Stimulated activated CD8-positive, alpha-beta memory T cell treated with anti-CD3 and anti-CD28 coated beads, Interleukin-4, amount 100 ng/mL, for 4 hours (primary cell): ENCODE data around the gene PLA1A.
"Not testable (repeated sequence)": the region's sequence is repeated elsewhere in the genome, so short reads cannot be mapped to it uniquely, and the experiment has no call there.

ENCODE experiments used
- DNase-seq, 2 donors: peaks; one replicate each; pipeline ENCODE4 v3.0.0-alpha.2; 2020; ENCODE audit warnings: low read depth in 2 of 2, low spot score in 1 of 2

PLA1A gene

GRCh38 chr3:119597548-119598288 is at the start of gene PLA1A:
PLA1A (plus strand) TSS chr3:119597885; CDS start chr3:119597914, 29 bp downstream.
- DNase-seq, result no peak

- DNase-seq, result no peak
Measured at GRCh38 chr3:119548341-119548740, 49.3 kb upstream of the PLA1A start.

GRCh38 chr3:119550192-119550910 is 47.3 kb upstream of the PLA1A start:
- DNase-seq, result no peak

GRCh38 chr3:119551598-119551997 is 46.1 kb upstream of the PLA1A start:
- no peak for DNase-seq

GRCh38 chr3:119552928-119553327 is 44.8 kb upstream of the PLA1A start:
- DNase-seq, result not testable (repeated sequence)

GRCh38 chr3:119553823-119554415 is 43.8 kb upstream of the PLA1A start:
- no peak for DNase-seq

GRCh38 chr3:119555309-119555735 is 42.4 kb upstream of the PLA1A start:
- DNase-seq, result no peak

GRCh38 chr3:119555929-119556328 is 41.8 kb upstream of the PLA1A start:
- no peak for DNase-seq

- no peak for DNase-seq
Measured at GRCh38 chr3:119557192-119557876, 40.4 kb upstream of the PLA1A start.

GRCh38 chr3:119557877-119558269 is 39.8 kb upstream of the PLA1A start:
- no peak for DNase-seq

- DNase-seq, result no peak
Measured at GRCh38 chr3:119558626-119559317, 38.9 kb upstream of the PLA1A start.

GRCh38 chr3:119559441-119559963 is 38.2 kb upstream of the PLA1A start, which contains the start of gene CD80:
CD80 (minus strand) TSS chr3:119559614; CDS start chr3:119557728, 1,886 bp downstream.
- peak in 1 of 2 donors; percentile 17 for DNase-seq

GRCh38 chr3:119560160-119560559 is 37.5 kb upstream of the PLA1A start:
- DNase-seq, result no peak

GRCh38 chr3:119562307-119562961 is 35.3 kb upstream of the PLA1A start:
- DNase-seq, result no peak

- DNase-seq, result not testable (repeated sequence)
Measured at GRCh38 chr3:119563334-119563733, 34.4 kb upstream of the PLA1A start.

- no peak for DNase-seq
Measured at GRCh38 chr3:119569156-119569555, 28.5 kb upstream of the PLA1A start.

GRCh38 chr3:119570229-119570628 is 27.5 kb upstream of the PLA1A start:
- no peak for DNase-seq

- DNase-seq, result no peak
Measured at GRCh38 chr3:119571230-119571629, 26.5 kb upstream of the PLA1A start.

- no peak for DNase-seq
Measured at GRCh38 chr3:119571688-119572087, 26.0 kb upstream of the PLA1A start.

- DNase-seq, result no peak
Measured at GRCh38 chr3:119575507-119575906, 22.2 kb upstream of the PLA1A start.
